ENCODE measurements around the gene DPP10.

GRCh38 chr2:115603285-115603684, 1160.8 kb downstream of the DPP10 start:
- TF ChIP-seq POLR2A (IDR thresholded peaks at IDR 0.05) (no peak), CTCF (IDR thresholded peaks at IDR 0.05 in 8 of 11, conservative IDR thresholded peaks at IDR 0.05 in 3 of 11) (no peak), POLR2AphosphoS5 (IDR thresholded peaks at IDR 0.05) (no peak)
